Measurements from ENCODE around the gene SEMA3E.

- TF ChIP-seq EZH2phosphoT487 (IDR thresholded peaks at IDR 0.05; ENCODE audit: insufficient read depth, low read depth): no peak
- TF ChIP-seq EZH2 (IDR thresholded peaks at IDR 0.05; ENCODE audit: insufficient read depth, poor library complexity, severe bottlenecking): no peak
Observed at GRCh38 chr7:83547526-83547925, 101.4 kb downstream of the SEMA3E start.
